ENCODE results near the gene PRRX2. TPM values are rescaled to one million over a fixed set of nuclear protein-coding genes. Genes with fewer than 3 reads are reported as not detected.

Gene PRRX2
- total and polyA plus RNA-seq, 9 donors, result 0.20 to 4.0 (median 0.77) TPM

GRCh38 chr9:129755151-129755550 lies 89.7 kb downstream of the PRRX2 start:
- intact Hi-C loops (cut with DNase I), result no loop called here
- 69 to 89% (median 76%) methylated on average over 5 of the region's 5 CpGs for WGBS, 3 donors
- peaks cover 3% of the 10 kb centered on the region for H3K4me1 ChIP-seq (ENCODE audit: insufficient read depth)
- H3K27me3 ChIP-seq, result no peaks in the 10 kb centered on the region
- no peak overlapping the region for H3K4me3 ChIP-seq
- DNase-seq, result no peak
- no peak overlapping the region for H3K27ac ChIP-seq
- TF ChIP-seq CTCF (IDR thresholded peaks at IDR 0.05) (no peak), EP300 (IDR thresholded peaks at IDR 0.05) (no peak), POLR2A (IDR thresholded peaks at IDR 0.05) (no peak)
- H3K36me3 ChIP-seq, result no peaks in the 10 kb centered on the region
- H3K9me3 ChIP-seq, result no peaks in the 10 kb centered on the region

- DNase-seq, result no peak
- WGBS, 3 donors, result 94 to 97% (median 95%) methylated on average over 6 of the region's 6 CpGs
- H3K4me1 ChIP-seq (ENCODE audit: insufficient read depth), result peaks cover 3% of the 10 kb centered on the region
- intact Hi-C loops (cut with DNase I), result no loop called here
- H3K27ac ChIP-seq, result no peak overlapping the region
- H3K9me3 ChIP-seq, result no peaks in the 10 kb centered on the region
- no peaks in the 10 kb centered on the region for H3K36me3 ChIP-seq
- H3K27me3 ChIP-seq, result no peaks in the 10 kb centered on the region
- no peak overlapping the region for H3K4me3 ChIP-seq
- TF ChIP-seq POLR2A (IDR thresholded peaks at IDR 0.05), result no peak
- no peak for TF ChIP-seq EP300 (IDR thresholded peaks at IDR 0.05)
- no peak for TF ChIP-seq CTCF (IDR thresholded peaks at IDR 0.05)
These were observed 90.7 kb downstream of the PRRX2 start for GRCh38 chr9:129756191-129756590.

- Histone ChIP-seq H3K27ac (no peak overlapping the region), H3K9me3 (no peaks in the 10 kb centered on the region), H3K36me3 (no peaks in the 10 kb centered on the region), H3K27me3 (no peaks in the 10 kb centered on the region), H3K4me3 (no peak overlapping the region), H3K4me1 (ENCODE audit: insufficient read depth) (peaks cover 6% of the 10 kb centered on the region)
- 75 to 80% (median 79%) methylated on average over 9 of the region's 9 CpGs for WGBS, 3 donors
- TF ChIP-seq EP300 (IDR thresholded peaks at IDR 0.05), result no peak
- no peak for TF ChIP-seq CTCF (IDR thresholded peaks at IDR 0.05)
- TF ChIP-seq POLR2A (IDR thresholded peaks at IDR 0.05), result no peak
- intact Hi-C loops (cut with DNase I), result no loop called here
- no peak for DNase-seq
These were observed 91.6 kb downstream of the PRRX2 start for GRCh38 chr9:129757045-129757444.

GRCh38 chr9:129759319-129759718 lies 93.9 kb downstream of the PRRX2 start:
- DNase-seq, result no peak
- TF ChIP-seq POLR2A (IDR thresholded peaks at IDR 0.05) (no peak), CTCF (IDR thresholded peaks at IDR 0.05) (no peak), EP300 (IDR thresholded peaks at IDR 0.05) (no peak)
- intact Hi-C loops (cut with DNase I), result no loop called here
- Histone ChIP-seq H3K36me3 (no peaks in the 10 kb centered on the region), H3K4me1 (ENCODE audit: insufficient read depth) (peaks cover 8% of the 10 kb centered on the region), H3K4me3 (no peak overlapping the region), H3K9me3 (no peaks in the 10 kb centered on the region), H3K27me3 (no peaks in the 10 kb centered on the region), H3K27ac (no peak overlapping the region)
- 72 to 87% (median 84%) methylated on average over 4 of the region's 4 CpGs for WGBS, 3 donors
